Activated naive CD4-positive, alpha-beta T cell treated with anti-CD3 and anti-CD28 coated beads, Interleukin-2, amount 50 U/mL, for 72 hours (primary cell): ENCODE measurements around the gene DLGAP4. TPM values are rescaled to one million over a fixed set of nuclear protein-coding genes. Genes with fewer than 3 reads are reported as not detected.

Source experiments
- ATAC-seq, 2 donors: fragments of 150-1000 bp; cut with Tn5 transposase; 2 replicates each; pipeline ENCODE4 v1.10.0; 2021; ENCODE audit warnings: mild to moderate bottlenecking in 2 of 2, moderate library complexity in 2 of 2
- DNase-seq, 2 donors: peaks; one replicate each; pipeline ENCODE4 v3.0.0; 2021 to 2022; ENCODE audit warnings: low spot score in 2 of 2
- H3K27ac Mint-ChIP-seq, 2 donors: one replicate each; pipeline ENCODE4 v1.8.0; 2022; ENCODE audit warnings: mild to moderate bottlenecking in 2 of 2, mixed read lengths in 2 of 2
- H3K36me3 Mint-ChIP-seq, 2 donors: one replicate each; pipeline ENCODE4 v1.8.0; 2022; ENCODE audit warnings: mixed read lengths in 2 of 2
- H3K9me3 Mint-ChIP-seq, 2 donors: one replicate each; pipeline ENCODE4 v1.8.0; 2022; ENCODE audit warnings: mixed read lengths in 2 of 2
- total RNA-seq, 2 donors: library from RNA; stranded (reverse); gene quantifications; one replicate each; pipeline ENCODE4 v1.2.3, GENCODE V29; 2022

DLGAP4 gene
- total RNA-seq, 2 donors from 2014 or later, result 29.7 to 40.2 TPM

- no peaks in the 10 kb centered on the region for H3K36me3 Mint-ChIP-seq
- DNase-seq, result no peak
- no peak for ATAC-seq
- H3K27ac Mint-ChIP-seq, result no peak overlapping the region
- H3K9me3 Mint-ChIP-seq, result no peaks in the 10 kb centered on the region
These were observed 6.7 kb upstream of the DLGAP4 start for GRCh38 chr20:36299459-36299858.

GRCh38 chr20:36301359-36302119, 4.6 kb upstream of the DLGAP4 start:
- H3K36me3 Mint-ChIP-seq, result no peaks in the 10 kb centered on the region
- no peaks in the 10 kb centered on the region for H3K9me3 Mint-ChIP-seq
- no peak overlapping the region for H3K27ac Mint-ChIP-seq
- no peak for ATAC-seq
- no peak for DNase-seq

GRCh38 chr20:36303020-36303595, 3.0 kb upstream of the DLGAP4 start:
- Mint-ChIP-seq H3K9me3 (no peaks in the 10 kb centered on the region), H3K36me3 (no peaks in the 10 kb centered on the region), H3K27ac (peak overlapping the region in 1 of 2 donors; percentile 33)
- ATAC-seq, result no peak
- no peak for DNase-seq

GRCh38 chr20:36303831-36304230, 2.3 kb upstream of the DLGAP4 start:
- DNase-seq (no peak), ATAC-seq (no peak)
- no peaks in the 10 kb centered on the region for H3K36me3 Mint-ChIP-seq
- no peaks in the 10 kb centered on the region for H3K9me3 Mint-ChIP-seq
- H3K27ac Mint-ChIP-seq, result no peak overlapping the region

GRCh38 chr20:36304786-36305495, 1.2 kb upstream of the DLGAP4 start:
- no peaks in the 10 kb centered on the region for H3K36me3 Mint-ChIP-seq
- DNase-seq (no peak), ATAC-seq (no peak)
- H3K9me3 Mint-ChIP-seq, result no peaks in the 10 kb centered on the region
- H3K27ac Mint-ChIP-seq, result no peak overlapping the region

GRCh38 chr20:36306553-36307411, 643 bp downstream of the DLGAP4 start:
- no peak for DNase-seq
- no peaks in the 10 kb centered on the region for H3K36me3 Mint-ChIP-seq
- no peak for ATAC-seq
- no peaks in the 10 kb centered on the region for H3K9me3 Mint-ChIP-seq
- no peak overlapping the region for H3K27ac Mint-ChIP-seq

GRCh38 chr20:36307412-36308325, 1.5 kb downstream of the DLGAP4 start:
- no peak for ATAC-seq
- Mint-ChIP-seq H3K36me3 (no peaks in the 10 kb centered on the region), H3K27ac (no peak overlapping the region), H3K9me3 (no peaks in the 10 kb centered on the region)
- DNase-seq, result no peak

GRCh38 chr20:36308353-36308752, 2.2 kb downstream of the DLGAP4 start:
- Mint-ChIP-seq H3K27ac (no peak overlapping the region), H3K36me3 (no peaks in the 10 kb centered on the region), H3K9me3 (no peaks in the 10 kb centered on the region)
- DNase-seq, result no peak
- ATAC-seq, result no peak

GRCh38 chr20:36308986-36309385, 2.8 kb downstream of the DLGAP4 start:
- Mint-ChIP-seq H3K27ac (no peak overlapping the region), H3K9me3 (no peaks in the 10 kb centered on the region), H3K36me3 (no peaks in the 10 kb centered on the region)
- no peak for DNase-seq
- no peak for ATAC-seq

GRCh38 chr20:36309643-36310042, 3.5 kb downstream of the DLGAP4 start:
- no peak for ATAC-seq
- Mint-ChIP-seq H3K27ac (no peak overlapping the region), H3K9me3 (no peaks in the 10 kb centered on the region), H3K36me3 (no peaks in the 10 kb centered on the region)
- DNase-seq, result no peak

- DNase-seq (no peak), ATAC-seq (no peak)
- H3K36me3 Mint-ChIP-seq, result no peaks in the 10 kb centered on the region
- H3K27ac Mint-ChIP-seq, result no peak overlapping the region
- H3K9me3 Mint-ChIP-seq, result no peaks in the 10 kb centered on the region
These were observed 4.3 kb downstream of the DLGAP4 start for GRCh38 chr20:36310215-36310981.

GRCh38 chr20:36311141-36311853, 5.2 kb downstream of the DLGAP4 start:
- Mint-ChIP-seq H3K36me3 (no peaks in the 10 kb centered on the region), H3K9me3 (no peaks in the 10 kb centered on the region), H3K27ac (no peak overlapping the region)
- no peak for ATAC-seq
- DNase-seq, result no peak

GRCh38 chr20:36311854-36312723, 6.0 kb downstream of the DLGAP4 start:
- H3K36me3 Mint-ChIP-seq, result no peaks in the 10 kb centered on the region
- no peaks in the 10 kb centered on the region for H3K9me3 Mint-ChIP-seq
- ATAC-seq, result no peak
- no peak overlapping the region for H3K27ac Mint-ChIP-seq
- no peak for DNase-seq
